HG02981 (cell line): ENCODE measurements around the gene CORIN.
"Not testable (repeated sequence)": the region's sequence is repeated elsewhere in the genome, so short reads cannot be mapped to it uniquely, and the experiment has no call there.

ENCODE experiments used
- ATAC-seq: cut with Tn5 transposase; IDR thresholded peaks from one replicate; pipeline ENCODE4 v1.9.1; 2021; ENCODE audit warnings: mild to moderate bottlenecking, moderate library complexity; ENCODE audit not compliant: unreplicated experiment

The CORIN gene

GRCh38 chr4:47692691-47693090, 145.2 kb downstream of the CORIN start:
- ATAC-seq, result no peak

- not testable (repeated sequence) for ATAC-seq
Observed at GRCh38 chr4:47691757-47692383, 146.0 kb downstream of the CORIN start.

- ATAC-seq, result no peak
Observed at GRCh38 chr4:47690611-47691010, 147.3 kb downstream of the CORIN start.

DNA sequence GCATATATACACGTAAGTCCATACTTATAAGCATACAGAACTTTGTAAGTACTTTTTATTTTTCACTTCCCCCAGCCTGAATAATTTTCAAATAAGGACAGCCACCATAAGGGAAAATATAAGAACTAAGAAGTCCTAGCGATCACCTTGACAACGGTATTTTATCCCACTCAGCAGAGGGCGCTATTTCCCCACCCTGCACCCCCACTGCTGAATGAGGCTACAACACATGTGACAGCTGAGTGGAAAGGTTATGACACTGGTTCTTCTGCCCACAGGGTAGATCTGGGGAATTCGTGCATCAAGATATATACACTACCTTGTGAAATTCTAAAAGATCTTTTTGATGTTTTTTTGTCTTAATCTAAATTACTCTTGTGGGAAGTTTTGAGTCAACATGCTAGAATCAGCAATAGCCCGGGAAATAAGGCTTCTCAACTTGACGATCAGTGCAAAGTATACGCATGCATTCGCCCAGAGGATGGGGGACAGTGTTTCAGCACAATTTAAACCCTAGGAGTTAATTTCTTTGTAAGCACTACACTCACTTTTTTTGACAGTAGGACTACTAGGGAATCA, 151.5 kb downstream of the CORIN start:
- peak; percentile 77 for ATAC-seq

DNA sequence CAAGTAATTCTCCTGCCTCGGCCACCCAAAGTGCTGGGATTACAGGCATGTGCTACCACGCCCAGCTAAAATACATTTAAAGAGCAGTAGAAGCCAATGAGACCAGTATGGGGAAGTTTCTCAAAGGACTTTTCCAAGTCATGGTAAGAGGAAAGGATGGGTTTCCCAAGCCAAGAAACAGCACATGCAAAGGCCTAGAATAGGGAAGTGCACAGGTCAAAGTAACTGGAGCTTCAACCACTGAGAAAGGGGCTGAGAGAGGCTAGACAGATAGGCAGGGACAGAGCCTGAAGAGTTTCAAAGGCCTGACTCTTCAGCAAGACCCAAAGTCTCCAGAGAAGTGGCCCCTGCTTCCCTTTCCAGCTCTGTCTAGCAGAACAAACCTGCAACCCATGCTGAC, 162.1 kb downstream of the CORIN start:
- ATAC-seq, result no peak

DNA sequence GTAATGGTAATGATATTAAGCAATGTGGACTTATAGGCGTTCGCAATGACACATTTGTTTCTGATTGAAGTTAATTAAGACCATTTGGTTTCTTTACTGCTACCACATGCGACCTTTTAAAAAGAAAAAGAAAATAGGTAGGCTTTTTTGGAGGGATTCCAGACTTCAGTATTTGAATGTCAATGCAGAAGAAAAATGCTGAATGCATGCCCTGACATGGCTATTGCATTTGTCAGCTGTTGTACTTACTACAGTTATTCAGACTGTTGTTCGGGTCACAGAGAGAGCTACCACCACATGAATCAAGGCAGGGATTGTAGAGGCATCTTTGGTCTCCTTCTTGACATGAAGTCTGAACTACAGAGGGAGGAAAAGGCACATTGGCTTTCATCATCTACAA, 163.7 kb downstream of the CORIN start:
- no peak for ATAC-seq

DNA sequence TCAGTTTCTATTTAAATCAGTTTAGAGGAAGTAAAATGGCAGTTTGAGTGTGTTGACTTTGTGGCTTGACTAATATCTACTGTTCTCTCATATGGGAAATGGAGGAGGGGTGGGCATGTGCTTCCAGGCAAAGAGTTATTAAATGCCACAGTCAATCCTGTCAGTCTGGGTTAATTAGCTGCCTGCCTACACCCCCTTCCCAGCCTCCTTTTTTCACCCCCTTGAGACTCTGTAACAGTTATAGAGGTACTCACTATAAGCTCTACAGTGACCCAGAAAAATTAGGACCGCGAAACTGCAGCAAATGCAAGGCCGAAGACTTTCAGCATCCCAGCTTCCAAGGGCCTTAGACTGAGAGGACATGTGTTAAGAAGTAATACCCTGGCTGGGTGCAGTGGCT, 165.2 kb downstream of the CORIN start:
- ATAC-seq, result no peak

GRCh38 chr4:47669946-47670345, 167.9 kb downstream of the CORIN start:
- no peak for ATAC-seq

DNA sequence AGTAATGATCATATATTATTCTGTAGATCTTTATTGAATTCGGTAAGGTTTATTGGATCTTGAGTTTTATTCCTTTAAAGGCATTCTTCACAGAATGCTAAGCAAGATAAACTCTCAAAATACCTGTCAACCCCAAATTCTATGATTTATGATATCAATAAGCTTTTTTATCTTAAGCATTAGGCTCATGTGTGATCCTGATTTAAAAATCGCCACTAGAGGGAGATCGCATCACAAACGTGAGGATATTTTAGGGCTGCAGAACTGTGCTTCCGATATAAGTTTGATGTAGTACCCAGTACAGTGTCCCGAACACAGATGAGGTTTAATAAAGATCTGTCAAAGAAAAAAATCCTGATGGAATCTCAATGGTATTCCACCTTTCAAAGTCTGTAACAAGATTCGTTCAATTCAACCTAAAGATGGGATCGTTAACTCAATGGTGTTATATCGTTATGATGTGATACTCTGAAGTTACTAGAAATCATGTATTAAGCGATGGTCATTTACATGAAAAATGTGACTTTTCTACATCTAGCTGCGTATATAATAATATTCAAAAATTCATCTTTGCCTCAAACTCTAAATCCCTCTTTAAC, 169.0 kb downstream of the CORIN start:
- no peak for ATAC-seq

DNA sequence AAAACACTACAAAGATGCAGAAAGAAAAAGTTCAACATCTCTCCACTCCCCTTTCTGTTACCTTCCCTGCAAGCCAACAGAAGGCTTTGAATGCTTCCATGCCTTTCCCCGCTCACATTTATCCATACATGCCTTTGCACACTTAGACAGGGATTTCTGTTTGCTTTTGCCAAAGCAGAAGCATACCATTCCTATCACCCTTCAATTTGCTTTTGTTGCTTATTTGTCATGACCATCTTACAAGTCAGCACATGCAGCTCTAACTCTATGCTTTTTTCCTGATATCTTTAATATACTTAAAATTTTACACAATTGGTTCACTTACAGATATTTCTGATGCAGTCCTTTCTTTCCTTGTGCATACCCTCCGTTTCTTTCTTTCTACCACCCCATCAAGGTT, 169.6 kb downstream of the CORIN start:
- ATAC-seq, result no peak

DNA sequence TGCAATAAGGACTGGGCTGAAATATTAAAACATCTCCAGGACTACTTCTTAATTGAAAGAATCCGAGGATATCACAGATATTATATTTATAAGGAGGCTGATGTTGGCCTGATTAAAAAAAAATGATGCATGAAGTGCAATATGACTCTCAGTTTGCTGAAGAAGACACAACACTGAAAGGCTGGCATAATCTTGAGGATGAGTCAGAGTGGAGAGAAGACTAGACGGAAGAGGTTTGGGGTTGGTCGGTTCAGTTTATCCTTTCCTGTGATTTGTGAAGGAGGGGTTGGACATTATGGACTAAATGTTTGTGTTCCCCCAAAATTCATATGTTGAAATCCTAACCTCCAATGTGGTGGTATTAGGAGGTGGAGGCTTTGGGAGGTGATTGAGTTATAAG, 170.3 kb downstream of the CORIN start:
- ATAC-seq, result no peak

DNA sequence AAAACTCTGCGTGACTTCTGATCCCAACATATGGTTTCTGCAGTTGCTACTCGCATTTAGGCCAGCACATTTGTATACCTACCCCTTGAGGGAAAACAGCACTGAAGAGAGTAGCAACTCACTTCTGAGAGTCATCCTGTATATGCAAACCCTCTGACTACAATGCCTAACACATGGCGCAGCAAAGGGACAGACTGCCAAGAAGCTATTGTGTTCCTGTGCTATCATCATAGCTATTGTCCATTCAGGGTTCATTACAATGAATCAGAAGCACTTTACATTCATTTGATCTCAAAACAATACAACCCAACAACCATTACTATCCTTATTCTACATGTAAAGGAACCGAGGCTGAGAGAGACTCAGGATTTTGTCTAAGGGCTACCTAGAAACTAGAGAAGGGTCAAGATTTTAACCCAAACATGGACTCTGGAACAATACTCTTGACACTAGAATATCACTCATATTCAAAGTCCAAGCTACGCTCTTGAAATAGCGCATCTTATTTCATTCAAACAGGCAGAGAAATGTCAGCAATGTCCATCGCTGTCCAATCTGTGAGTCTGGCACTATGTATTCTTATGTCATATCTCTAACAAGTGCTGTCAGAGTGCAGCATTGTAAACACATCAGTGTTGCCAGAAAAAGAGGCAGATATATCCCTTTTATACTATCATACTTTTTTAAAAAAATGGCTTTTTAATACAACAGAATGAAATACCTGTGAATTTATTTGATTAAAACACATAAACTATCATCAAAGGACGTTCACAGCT, 173.6 kb downstream of the CORIN start:
- no peak for ATAC-seq

- ATAC-seq, result no peak
Observed at GRCh38 chr4:47662975-47663374, 174.9 kb downstream of the CORIN start.

DNA sequence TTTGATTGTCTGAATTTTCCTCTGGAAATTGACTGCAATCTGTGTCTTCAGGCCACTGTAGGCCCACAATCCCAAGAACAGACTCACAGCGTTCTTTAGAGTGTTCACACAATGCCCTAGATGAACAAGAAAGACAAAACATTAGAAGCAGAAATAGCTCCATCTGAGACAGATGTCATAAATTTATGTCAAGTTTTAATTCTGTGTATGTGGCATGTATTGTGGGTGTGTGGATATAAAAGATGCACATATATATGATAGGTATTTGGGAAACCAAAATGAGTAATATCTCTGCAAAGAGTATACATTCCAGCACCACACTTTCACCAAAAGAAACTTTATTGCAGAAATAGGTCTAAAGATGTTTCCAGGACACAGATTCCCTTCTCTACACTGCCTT, 176.1 kb downstream of the CORIN start:
- ATAC-seq, result no peak

GRCh38 chr4:47659342-47659741, 178.5 kb downstream of the CORIN start:
- no peak for ATAC-seq

GRCh38 chr4:47654972-47655693, 182.7 kb downstream of the CORIN start:
- no peak for ATAC-seq

DNA sequence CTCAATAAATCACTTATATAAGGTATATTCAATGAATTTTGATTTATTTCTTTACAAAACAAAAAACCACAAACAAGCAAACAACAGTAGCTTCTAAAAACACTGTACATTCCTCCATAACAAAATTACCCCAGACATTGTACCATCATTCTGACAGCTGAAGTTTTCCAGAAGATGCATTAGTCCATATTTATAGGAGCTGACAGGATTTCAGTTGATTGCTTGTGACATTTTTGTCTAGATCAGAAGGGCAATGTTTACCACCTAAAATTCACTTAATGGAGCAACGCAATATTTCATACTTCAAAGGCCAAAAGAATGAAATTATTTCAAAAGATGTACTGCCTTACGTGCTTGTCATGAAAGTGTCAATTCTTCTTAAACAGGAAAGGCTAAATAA, 185.8 kb downstream of the CORIN start:
- ATAC-seq, result no peak

- no peak for ATAC-seq
Observed at GRCh38 chr4:47651231-47651630, 186.6 kb downstream of the CORIN start.

DNA sequence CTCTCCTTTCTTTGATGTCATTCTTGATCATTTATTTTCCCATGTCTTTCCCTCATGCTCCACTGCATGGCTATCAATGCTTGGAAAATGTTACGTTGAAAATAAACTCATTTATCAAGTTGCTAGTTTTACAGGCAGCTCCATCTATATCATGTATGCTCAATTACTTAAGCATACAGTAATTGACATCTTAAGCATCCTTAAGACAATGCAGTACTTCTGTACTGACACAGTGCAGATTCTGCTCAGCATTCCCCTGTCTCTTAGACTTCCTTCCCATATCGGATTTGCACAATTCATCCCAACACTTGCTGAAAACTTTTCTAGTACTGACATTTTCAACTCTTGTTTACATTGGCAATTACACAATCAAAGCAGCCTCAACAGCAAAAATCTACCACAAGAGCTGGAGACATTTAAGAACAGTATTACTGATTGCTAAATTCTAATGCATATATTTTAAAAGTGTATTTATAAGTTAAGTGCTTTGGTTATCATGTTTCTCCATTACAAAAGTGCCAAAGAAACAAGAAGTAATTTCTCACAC, 187.2 kb downstream of the CORIN start:
- no peak for ATAC-seq

- ATAC-seq, result no peak
Observed at GRCh38 chr4:47647544-47647943, 190.3 kb downstream of the CORIN start.

- no peak for ATAC-seq
Observed at GRCh38 chr4:47647029-47647428, 190.8 kb downstream of the CORIN start.
